WERI-Rb-1 (cell line): Measurements from ENCODE around the gene IL26.

Experiments
- DNase-seq: peaks from one replicate; pipeline ENCODE4 v3.0.0-alpha.2; 2020
- H3K27ac ChIP-seq: fragments of 250-450 bp; sonication (Bioruptor Pico); 2 replicates; pipeline ENCODE4 v1.5.1; 2020; ENCODE audit warnings: mild to moderate bottlenecking, moderate library complexity
- H3K27me3 ChIP-seq: fragments of 250-450 bp; sonication (Bioruptor Pico); 2 replicates; pipeline ENCODE4 v1.5.1; 2021; ENCODE audit warnings: mild to moderate bottlenecking, low read depth, moderate library complexity; ENCODE audit not compliant: insufficient read depth, severe bottlenecking
- H3K36me3 ChIP-seq: fragments of 250-450 bp; sonication (Bioruptor Pico); 2 replicates; pipeline ENCODE4 v1.5.1; 2020; ENCODE audit warnings: mild to moderate bottlenecking, moderate library complexity
- H3K4me3 ChIP-seq: 2 replicates; pipeline ENCODE4 v1.5.1; 2011; ENCODE audit warnings: low read depth, mild to moderate bottlenecking, control low read depth, low read length
- H3K9me3 ChIP-seq: fragments of 250-450 bp; sonication (Bioruptor Pico); 2 replicates; pipeline ENCODE4 v1.5.1; 2021; ENCODE audit warnings: mild to moderate bottlenecking, moderate library complexity; ENCODE audit not compliant: severe bottlenecking
- CTCF ChIP-seq: IDR thresholded peaks from 2 replicates; pipeline ENCODE4 v1.5.1; 2011; ENCODE audit warnings: low read depth, mild to moderate bottlenecking, control low read depth, inconsistent platforms, low read length

Gene IL26

DNA sequence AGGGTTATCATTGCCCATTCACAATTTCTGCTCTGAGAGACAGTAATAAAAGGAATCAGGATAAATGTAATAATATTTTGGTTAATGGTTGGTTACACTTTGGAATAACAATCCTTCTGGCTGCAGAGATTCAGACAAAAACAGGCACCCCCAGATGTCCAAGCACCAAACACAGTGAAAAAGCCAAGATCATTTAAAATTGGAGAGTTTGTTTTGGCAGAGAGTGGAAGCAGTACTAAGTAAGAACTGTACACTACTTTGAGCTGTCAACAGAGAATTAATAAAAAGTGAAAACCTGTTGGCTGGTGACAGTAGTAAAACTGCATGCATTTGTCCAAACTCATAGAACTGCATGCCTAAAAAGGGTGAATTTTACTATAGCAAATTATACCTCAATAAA is 43.4 kb upstream of the IL26 start:
- no peaks in the 10 kb centered on the region for H3K27me3 ChIP-seq
- H3K4me3 ChIP-seq = no peak overlapping the region
- no peaks in the 10 kb centered on the region for H3K36me3 ChIP-seq
- no peaks in the 10 kb centered on the region for H3K9me3 ChIP-seq
- DNase-seq = no peak
- TF ChIP-seq CTCF = no peak
- no peak overlapping the region for H3K27ac ChIP-seq

- no peak for DNase-seq
- Histone ChIP-seq H3K4me3 (no peak overlapping the region), H3K27ac (no peak overlapping the region), H3K36me3 (no peaks in the 10 kb centered on the region), H3K27me3 (no peaks in the 10 kb centered on the region), H3K9me3 (no peaks in the 10 kb centered on the region)
- no peak for TF ChIP-seq CTCF
Observed at GRCh38 chr12:68267892-68268396, 42.3 kb upstream of the IL26 start.

DNA sequence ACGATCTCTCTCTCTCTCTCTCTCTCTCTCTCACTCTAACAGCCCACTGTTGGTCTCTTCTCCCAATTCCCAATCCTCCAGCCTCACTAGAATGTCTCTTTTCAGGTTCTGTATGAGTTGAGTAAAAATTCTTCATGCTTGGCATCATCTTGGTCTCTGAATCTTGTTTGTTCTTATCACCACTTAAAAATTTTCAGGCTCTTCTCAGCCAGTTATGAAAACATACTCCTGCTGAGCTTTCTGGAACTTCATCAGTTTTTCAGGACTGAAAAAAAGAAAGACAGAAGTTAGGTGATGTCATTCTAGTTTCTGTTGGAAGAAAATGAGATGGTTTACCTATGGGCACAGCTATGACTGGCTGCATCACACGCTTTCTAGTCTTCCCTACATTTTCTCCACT is 39.2 kb upstream of the IL26 start:
- Histone ChIP-seq H3K36me3 (no peaks in the 10 kb centered on the region), H3K27me3 (no peaks in the 10 kb centered on the region), H3K27ac (no peak overlapping the region), H3K4me3 (no peak overlapping the region), H3K9me3 (no peaks in the 10 kb centered on the region)
- DNase-seq = no peak
- no peak for TF ChIP-seq CTCF

DNA sequence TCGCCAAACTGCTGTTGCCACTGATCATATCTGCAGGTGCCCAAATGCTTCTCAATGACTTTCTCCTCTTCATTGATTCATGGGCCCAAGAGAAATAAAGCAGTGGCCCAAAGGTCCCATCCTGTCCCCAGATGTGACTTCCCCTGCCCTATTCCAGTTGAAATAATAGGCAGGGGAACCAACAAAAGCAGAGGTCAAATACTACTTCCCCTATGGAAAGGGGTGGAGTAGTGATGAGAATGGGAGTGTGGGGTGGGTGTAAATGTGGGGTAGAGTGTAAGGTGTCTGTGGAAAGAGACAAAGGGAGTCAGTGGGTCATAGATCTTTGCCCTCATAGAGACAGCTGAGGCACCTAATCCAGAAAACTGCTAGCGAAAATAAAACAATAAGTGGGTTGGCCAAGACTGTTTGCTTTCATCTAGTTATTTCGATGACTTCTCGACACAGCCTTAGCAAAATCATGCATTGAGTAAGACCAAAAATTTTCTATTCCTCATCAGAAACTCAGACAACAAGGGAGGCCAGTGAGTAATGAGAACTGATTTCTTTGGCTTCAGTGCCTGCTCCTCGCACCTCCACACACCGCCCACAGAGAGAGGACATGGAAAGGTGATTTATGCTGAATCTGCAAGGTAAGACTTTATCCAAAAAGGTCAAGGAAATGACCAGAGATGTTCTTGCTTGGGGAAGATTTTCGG is 38.7 kb upstream of the IL26 start:
- no peak for TF ChIP-seq CTCF
- Histone ChIP-seq H3K36me3 (no peaks in the 10 kb centered on the region), H3K9me3 (no peaks in the 10 kb centered on the region), H3K4me3 (no peak overlapping the region), H3K27ac (no peak overlapping the region), H3K27me3 (no peaks in the 10 kb centered on the region)
- DNase-seq = no peak

DNA sequence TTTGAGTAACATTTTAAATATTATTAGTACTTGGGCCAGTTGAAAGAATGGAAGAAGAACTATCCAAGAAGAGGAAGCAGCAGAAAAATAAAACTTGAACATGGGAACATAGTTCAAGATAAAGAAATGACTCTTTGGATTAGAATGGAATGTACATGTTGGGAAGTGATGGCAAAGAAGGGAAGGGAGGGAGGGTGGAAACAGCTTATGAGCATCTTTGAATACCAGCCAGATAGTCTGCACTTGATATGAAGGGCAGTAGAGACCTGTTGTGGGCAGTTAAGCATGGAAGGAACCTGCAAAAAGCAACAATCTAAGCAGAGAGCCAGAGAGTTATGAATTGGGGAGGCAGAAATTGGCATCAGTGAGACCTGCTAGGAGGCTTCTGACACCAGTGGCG is 37.8 kb upstream of the IL26 start:
- no peak for DNase-seq
- Histone ChIP-seq H3K27ac (no peak overlapping the region), H3K27me3 (no peaks in the 10 kb centered on the region), H3K4me3 (no peak overlapping the region), H3K36me3 (no peaks in the 10 kb centered on the region), H3K9me3 (no peaks in the 10 kb centered on the region)
- no peak for TF ChIP-seq CTCF

GRCh38 chr12:68261896-68262295 is 36.3 kb upstream of the IL26 start:
- no peak overlapping the region for H3K27ac ChIP-seq
- no peaks in the 10 kb centered on the region for H3K9me3 ChIP-seq
- no peak overlapping the region for H3K4me3 ChIP-seq
- no peaks in the 10 kb centered on the region for H3K27me3 ChIP-seq
- no peak for TF ChIP-seq CTCF
- DNase-seq = no peak
- no peaks in the 10 kb centered on the region for H3K36me3 ChIP-seq
